SU-DHL-6 (cell line): ENCODE data around the gene C6orf120.

ENCODE experiments used
- H2AFZ ChIP-seq: fragments of 200-600 bp; sonication (generic); 2 replicates; pipeline ENCODE4 v1.6.1; 2014; ENCODE audit warnings: low read depth, mild to moderate bottlenecking, moderate library complexity, mixed read lengths, antibody characterized with exemption, low read length; ENCODE audit not compliant: severe bottlenecking
- H3F3A ChIP-seq: fragments of 200-600 bp; shearing (Covaris generic); 2 replicates; pipeline ENCODE4 v1.6.0; 2016; ENCODE audit warnings: antibody characterized with exemption, mild to moderate bottlenecking; ENCODE audit not compliant: insufficient read depth
- H3K27ac ChIP-seq: fragments of 200-600 bp; sonication (generic); 2 replicates; pipeline ENCODE4 v1.5.1; 2016; ENCODE audit warnings: low read depth, mild to moderate bottlenecking, low read length, moderate library complexity, mixed read lengths
- H3K27me3 ChIP-seq: fragments of 200-600 bp; sonication (generic), shearing (Covaris generic); 2 replicates; pipeline ENCODE4 v1.6.0; 2014; ENCODE audit warnings: mild to moderate bottlenecking, low read length
- H3K36me3 ChIP-seq: fragments of 200-600 bp; sonication (generic); 2 replicates; pipeline ENCODE4 v1.6.1; 2014; ENCODE audit warnings: mild to moderate bottlenecking, low read length, mixed read lengths
- H3K4me2 ChIP-seq: fragments of 300-600, 200-600 bp; shearing (Covaris generic), sonication (generic); 2 replicates; pipeline ENCODE4 v1.6.0; 2014; ENCODE audit warnings: low read length, low read depth, mild to moderate bottlenecking; ENCODE audit not compliant: poor library complexity, severe bottlenecking
- H3K4me3 ChIP-seq: fragments of 200-600 bp; sonication (generic); 2 replicates; pipeline ENCODE4 v1.5.1; 2014; ENCODE audit warnings: antibody characterized with exemption, low read length, mild to moderate bottlenecking, mixed read lengths; ENCODE audit not compliant: insufficient read depth, poor library complexity, severe bottlenecking
- H3K79me2 ChIP-seq: fragments of 200-600 bp; sonication (generic); 2 replicates; pipeline ENCODE4 v1.6.1; 2014; ENCODE audit warnings: mild to moderate bottlenecking, low read length, moderate library complexity; ENCODE audit not compliant: insufficient read depth
- H3K9ac ChIP-seq: fragments of 200-600 bp; sonication (generic); 2 replicates; pipeline ENCODE4 v1.7.0; 2014; ENCODE audit warnings: mild to moderate bottlenecking, low read length
- H3K9me2 ChIP-seq: fragments of 200-600 bp; sonication (generic); replicated peaks from 2 replicates; pipeline ENCODE4 v1.6.1; 2014; ENCODE audit warnings: low read length; ENCODE audit not compliant: insufficient read depth
- H3K9me3 ChIP-seq: fragments of 200-600 bp; sonication (generic); 2 replicates; pipeline ENCODE4 v1.6.1; 2014; ENCODE audit warnings: low read length, mixed read lengths; ENCODE audit not compliant: insufficient read depth
- H4K20me1 ChIP-seq: fragments of 200-600 bp; sonication (generic); 2 replicates; pipeline ENCODE4 v1.6.1; 2014; ENCODE audit warnings: low read depth, mild to moderate bottlenecking, antibody characterized with exemption, low read length, moderate library complexity, mixed read lengths
- EZH2phosphoT487 ChIP-seq: fragments of 200-600 bp; sonication (generic), shearing (Covaris generic); conservative IDR thresholded peaks from 2 replicates; pipeline ENCODE4 v1.6.1; 2018; ENCODE audit warnings: mild to moderate bottlenecking, antibody characterized with exemption, low read length, moderate library complexity, mixed read lengths
- TF ChIP-seq, protein P1 (sequence below): fragments of 200-600 bp; sonication (generic); IDR thresholded peaks from one replicate; pipeline ENCODE4 v1.5.1; 2017; ENCODE audit warnings: antibody characterized with exemption, mild to moderate bottlenecking, low read length, moderate library complexity; ENCODE audit not compliant: insufficient read depth, poor library complexity, severe bottlenecking

The C6orf120 gene

GRCh38 chr6:169738976-169739529 is 37.1 kb downstream of the C6orf120 start:
- H3K4me2 ChIP-seq, result no peak overlapping the region
- no peak overlapping the region for H3K4me3 ChIP-seq
- H3K9me2 ChIP-seq, result no peaks in the 10 kb centered on the region
- H3K9ac ChIP-seq, result no peak overlapping the region
- no peak for TF ChIP-seq EZH2phosphoT487
- TF ChIP-seq, protein P1, sequence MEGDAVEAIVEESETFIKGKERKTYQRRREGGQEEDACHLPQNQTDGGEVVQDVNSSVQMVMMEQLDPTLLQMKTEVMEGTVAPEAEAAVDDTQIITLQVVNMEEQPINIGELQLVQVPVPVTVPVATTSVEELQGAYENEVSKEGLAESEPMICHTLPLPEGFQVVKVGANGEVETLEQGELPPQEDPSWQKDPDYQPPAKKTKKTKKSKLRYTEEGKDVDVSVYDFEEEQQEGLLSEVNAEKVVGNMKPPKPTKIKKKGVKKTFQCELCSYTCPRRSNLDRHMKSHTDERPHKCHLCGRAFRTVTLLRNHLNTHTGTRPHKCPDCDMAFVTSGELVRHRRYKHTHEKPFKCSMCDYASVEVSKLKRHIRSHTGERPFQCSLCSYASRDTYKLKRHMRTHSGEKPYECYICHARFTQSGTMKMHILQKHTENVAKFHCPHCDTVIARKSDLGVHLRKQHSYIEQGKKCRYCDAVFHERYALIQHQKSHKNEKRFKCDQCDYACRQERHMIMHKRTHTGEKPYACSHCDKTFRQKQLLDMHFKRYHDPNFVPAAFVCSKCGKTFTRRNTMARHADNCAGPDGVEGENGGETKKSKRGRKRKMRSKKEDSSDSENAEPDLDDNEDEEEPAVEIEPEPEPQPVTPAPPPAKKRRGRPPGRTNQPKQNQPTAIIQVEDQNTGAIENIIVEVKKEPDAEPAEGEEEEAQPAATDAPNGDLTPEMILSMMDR, result no peak
- no peak overlapping the region for H2AFZ ChIP-seq
- no peaks in the 10 kb centered on the region for H3K27me3 ChIP-seq
- no peaks in the 10 kb centered on the region for H3K9me3 ChIP-seq
- H3K36me3 ChIP-seq, result no peaks in the 10 kb centered on the region
- H3K27ac ChIP-seq, result no peak overlapping the region
- H3F3A ChIP-seq, result no peaks in the 10 kb centered on the region
- no peaks in the 10 kb centered on the region for H4K20me1 ChIP-seq
- H3K79me2 ChIP-seq, result no peaks in the 10 kb centered on the region

DNA sequence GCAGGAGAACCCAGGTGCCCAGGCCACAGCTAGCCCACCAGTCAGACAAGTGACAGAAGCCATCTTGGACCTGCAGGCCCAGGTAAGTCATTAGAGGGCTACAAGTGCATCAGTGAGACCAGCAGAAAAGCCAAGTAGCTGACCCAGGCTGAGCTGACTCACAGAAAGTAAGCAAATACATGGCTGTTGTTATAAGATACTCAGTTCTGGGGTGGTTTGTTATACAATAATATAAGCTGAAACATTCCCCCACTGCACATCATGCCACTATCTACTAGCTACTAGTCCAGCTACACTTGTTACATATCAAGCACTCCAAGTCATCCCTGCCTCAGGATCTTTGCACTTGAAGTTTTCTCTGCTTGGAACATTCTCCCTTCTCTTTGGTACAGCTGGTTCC is 39.4 kb downstream of the C6orf120 start:
- Histone ChIP-seq H3K27me3 (no peaks in the 10 kb centered on the region), H3F3A (no peaks in the 10 kb centered on the region; the same call in 1 of the 2 replicates), H3K9ac (no peak overlapping the region), H3K4me3 (no peak overlapping the region), H4K20me1 (no peaks in the 10 kb centered on the region), H3K79me2 (no peaks in the 10 kb centered on the region), H3K9me2 (no peaks in the 10 kb centered on the region), H3K36me3 (no peaks in the 10 kb centered on the region), H3K4me2 (no peak overlapping the region), H3K9me3 (no peaks in the 10 kb centered on the region), H3K27ac (no peak overlapping the region), H2AFZ (no peak overlapping the region)
- TF ChIP-seq, protein P1, result no peak
- TF ChIP-seq EZH2phosphoT487, result no peak

DNA sequence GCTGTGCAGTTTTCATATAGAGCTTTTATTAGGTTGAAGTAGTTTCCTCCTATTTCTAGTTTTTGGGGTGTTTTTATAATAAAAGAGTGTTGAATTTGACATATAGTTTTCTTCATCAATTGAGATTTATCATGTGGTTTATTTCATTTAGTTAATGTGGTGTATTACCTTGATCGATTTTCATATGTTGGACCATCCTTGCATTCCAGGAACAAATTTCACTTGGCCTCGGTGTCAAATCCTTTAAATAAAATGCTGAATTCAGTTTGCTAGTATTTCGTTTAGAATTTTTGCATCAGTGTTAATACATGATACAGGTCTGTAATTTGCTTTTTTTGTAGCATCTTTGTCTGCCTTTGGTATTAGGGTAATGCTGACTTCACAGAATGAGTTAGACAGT is 43.5 kb downstream of the C6orf120 start:
- Histone ChIP-seq H3K27me3 (no peaks in the 10 kb centered on the region), H3K4me3 (no peak overlapping the region), H3K9ac (no peak overlapping the region), H3F3A (peaks cover 9% of the 10 kb centered on the region; the same call in 1 of the 2 replicates), H3K9me2 (no peaks in the 10 kb centered on the region), H2AFZ (no peak overlapping the region), H3K36me3 (0 out of 2 replicates have a peak, but pooled peaks cover 5% of the 10 kb centered on the region), H3K4me2 (no peak overlapping the region), H4K20me1 (no peaks in the 10 kb centered on the region), H3K9me3 (no peaks in the 10 kb centered on the region), H3K79me2 (peaks cover 9% of the 10 kb centered on the region; the same call in 1 of the 2 replicates), H3K27ac (no peak overlapping the region)
- no peak for TF ChIP-seq EZH2phosphoT487
- TF ChIP-seq, protein P1, result no peak
